GM21423 (cell line): Measurements from ENCODE around the gene PCGF3.
"Not testable (repeated sequence)": the region's sequence is repeated elsewhere in the genome, so short reads cannot be mapped to it uniquely, and the experiment has no call there.

ENCODE experiments used
- ATAC-seq: cut with Tn5 transposase; IDR thresholded peaks from one replicate; pipeline ENCODE4 v1.9.1; 2021; ENCODE audit warnings: mild to moderate bottlenecking, moderate library complexity; ENCODE audit not compliant: unreplicated experiment

Gene PCGF3

GRCh38 chr4:682490-683172, 23.0 kb upstream of the PCGF3 start:
- no peak for ATAC-seq

- ATAC-seq: no peak
These were observed 22.3 kb upstream of the PCGF3 start for GRCh38 chr4:683247-683897.

DNA sequence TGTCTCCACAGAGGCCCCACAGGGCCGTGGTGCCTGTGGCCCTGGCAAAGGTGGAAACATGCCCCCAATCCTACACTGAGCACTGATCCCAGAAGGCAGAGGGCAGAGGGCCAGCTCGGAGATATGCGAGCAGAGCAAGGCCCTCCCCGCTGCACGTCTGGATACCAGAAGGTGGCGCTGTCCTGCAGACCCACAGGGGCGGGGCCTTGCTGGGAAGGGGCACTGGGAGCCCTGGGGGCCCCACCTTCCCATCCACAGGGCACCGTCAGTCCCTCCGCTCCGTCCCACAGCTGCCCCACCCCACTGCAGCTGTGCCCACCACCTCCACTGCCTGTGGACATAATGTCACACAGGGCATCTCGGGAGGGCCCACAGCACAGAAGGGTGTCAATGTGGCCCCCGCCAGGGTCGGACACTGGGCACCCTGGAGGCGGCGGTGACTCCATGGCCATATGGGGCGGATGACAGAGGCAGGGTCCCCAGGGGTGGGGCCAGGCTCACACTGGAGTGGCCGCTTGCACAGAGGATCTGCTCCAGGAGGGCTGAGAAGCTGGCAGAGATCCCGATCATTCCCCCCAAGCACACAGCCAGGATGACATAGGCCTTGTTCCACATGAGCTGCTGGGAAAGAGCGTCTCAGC, 21.5 kb upstream of the PCGF3 start:
- ATAC-seq: no peak

GRCh38 chr4:684623-685327, 20.9 kb upstream of the PCGF3 start:
- no peak for ATAC-seq

GRCh38 chr4:685679-686412, 19.8 kb upstream of the PCGF3 start:
- ATAC-seq: no peak

- no peak for ATAC-seq
These were observed 19.1 kb upstream of the PCGF3 start for GRCh38 chr4:686413-687040.

DNA sequence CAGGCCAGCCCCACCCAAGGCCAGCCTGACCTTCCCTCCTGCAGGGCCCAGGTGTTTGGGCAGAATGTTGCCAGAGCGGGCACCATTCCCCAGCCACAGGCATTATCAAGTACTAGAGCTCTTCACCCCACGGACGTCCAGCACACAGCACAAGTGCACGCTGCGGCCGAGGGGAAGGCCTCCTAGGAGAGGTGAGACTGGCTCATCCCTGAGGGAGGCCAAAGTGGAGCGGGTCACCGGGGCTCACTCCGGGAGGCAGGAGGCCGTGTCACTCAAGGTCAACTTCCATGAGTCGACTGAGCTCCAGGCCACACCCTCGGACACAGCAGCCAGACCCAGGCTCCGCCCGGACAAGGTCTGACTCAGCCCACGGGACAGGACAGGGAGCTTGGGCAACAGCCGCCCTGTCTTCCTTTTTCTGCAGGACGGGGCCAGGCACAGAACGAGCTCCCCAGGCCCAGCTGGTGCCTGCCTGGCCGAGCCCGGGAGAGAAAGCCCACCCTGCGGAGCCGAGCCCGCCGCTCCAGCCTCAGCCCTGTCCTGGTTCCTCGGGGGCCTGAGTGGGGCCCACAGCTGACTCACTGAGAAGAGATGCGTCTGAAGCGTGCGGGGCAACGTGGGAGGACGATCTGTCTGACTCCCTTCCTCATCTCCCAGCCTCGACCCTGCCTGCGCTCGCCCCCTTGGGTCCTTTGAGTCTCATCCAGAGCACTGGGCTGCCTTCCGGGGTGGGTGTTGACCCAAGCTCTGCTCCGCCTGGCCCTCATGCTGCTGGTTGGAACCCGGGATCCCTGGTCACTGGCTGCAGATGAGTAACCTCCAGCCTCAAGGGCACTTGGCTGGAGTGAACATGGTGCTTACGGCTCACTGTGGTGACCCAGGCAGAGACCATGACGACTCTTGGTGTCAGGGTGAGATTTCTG, 18.3 kb upstream of the PCGF3 start:
- ATAC-seq: no peak

DNA sequence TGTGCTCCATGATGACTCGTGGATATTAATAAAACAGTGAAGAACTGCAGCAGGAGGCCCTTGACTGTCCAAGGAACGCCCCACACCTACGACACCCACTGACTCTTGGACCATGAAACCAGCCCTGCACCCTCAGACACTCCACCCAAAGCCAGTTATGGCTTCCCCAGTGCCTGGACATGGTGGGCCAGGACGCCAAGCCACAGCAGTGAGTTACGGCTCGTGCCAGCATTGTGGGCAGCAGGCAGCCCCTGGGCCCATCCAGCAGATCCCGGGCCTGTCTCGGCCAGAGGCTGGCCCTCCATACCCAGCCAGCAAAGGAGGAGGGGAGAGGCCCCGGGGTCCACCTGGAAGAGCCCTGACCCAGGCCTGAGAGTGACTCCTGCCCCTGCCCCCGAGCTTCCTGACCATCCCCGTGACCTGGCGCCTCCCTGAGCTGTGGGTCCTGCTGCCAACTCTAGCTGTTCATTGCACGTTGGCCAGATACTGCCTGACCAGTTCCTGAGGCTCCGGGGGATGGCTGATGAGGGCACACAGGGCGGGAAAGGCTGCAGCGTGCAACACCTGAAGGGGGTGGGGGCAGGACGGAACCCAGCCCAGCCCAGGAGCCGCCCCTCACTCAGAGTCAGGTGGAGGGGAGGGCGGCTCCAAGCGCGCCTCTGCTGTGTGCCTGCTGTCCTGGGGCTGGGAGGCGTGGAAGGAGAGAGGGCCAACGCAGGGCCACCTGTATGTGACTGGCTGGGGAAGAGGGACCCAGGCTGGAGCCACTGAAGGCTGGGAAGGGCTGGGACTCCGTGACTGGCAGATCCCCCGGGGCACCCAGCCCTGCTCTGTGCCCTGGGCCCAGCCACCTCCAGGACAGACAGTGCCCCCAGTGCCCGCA, 17.4 kb upstream of the PCGF3 start:
- ATAC-seq: no peak

DNA sequence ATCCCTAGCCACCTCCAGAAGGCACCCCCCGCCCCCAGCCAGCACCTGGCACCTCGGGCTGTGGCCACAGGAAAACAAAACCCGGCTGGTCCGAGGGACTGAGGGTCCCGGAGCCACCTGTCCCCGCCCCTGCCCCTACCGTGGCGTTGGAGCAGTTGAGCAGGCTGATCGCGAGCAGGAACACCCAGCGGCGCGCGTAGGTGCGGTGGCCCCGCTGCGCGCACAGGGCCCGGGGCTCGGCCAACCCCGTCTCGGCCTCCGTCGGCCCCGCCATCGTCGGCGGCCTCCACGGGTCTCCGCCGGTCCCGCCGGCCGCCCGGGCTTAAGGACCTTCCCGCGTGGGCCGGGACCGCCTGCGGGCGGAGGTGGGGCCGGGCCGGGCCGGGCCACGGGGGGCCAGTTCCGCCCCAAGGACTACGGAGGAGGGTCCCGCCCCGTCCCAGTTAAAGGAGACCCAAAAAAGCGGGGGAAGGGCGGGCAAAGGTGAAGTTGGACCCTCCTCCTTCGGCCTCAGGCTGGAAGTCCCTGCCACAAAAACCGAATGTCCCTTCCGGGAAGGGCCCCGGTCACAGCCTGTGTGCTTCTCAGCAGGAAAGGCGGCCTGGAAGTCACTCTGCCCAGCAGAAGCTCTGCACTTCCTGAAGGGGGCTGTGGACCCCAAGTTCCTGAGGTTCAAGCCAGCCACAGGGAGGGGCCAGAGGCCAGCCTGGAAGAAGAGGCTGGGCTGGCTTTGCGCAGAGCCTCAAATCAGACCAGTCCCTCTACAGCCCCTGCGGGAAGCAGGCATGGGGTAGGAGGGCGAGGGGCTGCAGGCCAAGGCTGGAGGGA, 16.6 kb upstream of the PCGF3 start, which contains the start of gene SLC49A3:
Gene SLC49A3, minus strand, starts transcription at position 298 of the 828 bp plus-strand sequence. Its CDS starts 24 bp downstream, at position 274.
- ATAC-seq: no peak

- no peak for ATAC-seq
These were observed 15.9 kb upstream of the PCGF3 start for GRCh38 chr4:689723-690122.

GRCh38 chr4:692771-693554, 12.7 kb upstream of the PCGF3 start:
- ATAC-seq: no peak

DNA sequence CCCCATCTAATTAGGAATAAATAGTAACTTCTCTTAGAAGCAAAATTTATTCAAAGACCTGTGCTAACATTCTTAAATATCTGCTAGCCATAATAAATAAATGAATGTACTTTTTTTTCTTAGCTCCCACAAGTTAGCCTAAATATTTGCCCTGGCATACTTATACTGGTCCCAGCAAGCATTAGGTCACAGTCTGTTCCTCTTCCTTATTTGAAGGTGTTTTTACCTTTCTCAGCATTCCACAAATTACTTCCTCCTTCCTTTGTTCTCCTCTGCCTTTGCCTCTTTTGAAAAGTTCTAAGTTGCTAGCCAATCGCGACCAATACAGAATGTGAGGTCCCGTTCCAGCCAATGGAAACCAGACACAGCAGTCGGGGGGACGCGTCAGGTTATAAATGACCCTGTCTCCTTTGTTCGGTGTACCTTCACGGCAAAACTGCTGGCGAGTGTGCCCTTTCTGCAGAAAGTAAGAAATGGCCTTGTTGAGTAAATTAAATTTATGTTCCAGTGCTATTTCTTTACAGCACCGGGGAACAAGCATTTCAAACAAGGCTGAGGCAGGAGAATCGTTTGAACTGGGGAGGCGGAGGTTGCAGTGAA, 11.2 kb upstream of the PCGF3 start:
- ATAC-seq: not testable (repeated sequence)

DNA sequence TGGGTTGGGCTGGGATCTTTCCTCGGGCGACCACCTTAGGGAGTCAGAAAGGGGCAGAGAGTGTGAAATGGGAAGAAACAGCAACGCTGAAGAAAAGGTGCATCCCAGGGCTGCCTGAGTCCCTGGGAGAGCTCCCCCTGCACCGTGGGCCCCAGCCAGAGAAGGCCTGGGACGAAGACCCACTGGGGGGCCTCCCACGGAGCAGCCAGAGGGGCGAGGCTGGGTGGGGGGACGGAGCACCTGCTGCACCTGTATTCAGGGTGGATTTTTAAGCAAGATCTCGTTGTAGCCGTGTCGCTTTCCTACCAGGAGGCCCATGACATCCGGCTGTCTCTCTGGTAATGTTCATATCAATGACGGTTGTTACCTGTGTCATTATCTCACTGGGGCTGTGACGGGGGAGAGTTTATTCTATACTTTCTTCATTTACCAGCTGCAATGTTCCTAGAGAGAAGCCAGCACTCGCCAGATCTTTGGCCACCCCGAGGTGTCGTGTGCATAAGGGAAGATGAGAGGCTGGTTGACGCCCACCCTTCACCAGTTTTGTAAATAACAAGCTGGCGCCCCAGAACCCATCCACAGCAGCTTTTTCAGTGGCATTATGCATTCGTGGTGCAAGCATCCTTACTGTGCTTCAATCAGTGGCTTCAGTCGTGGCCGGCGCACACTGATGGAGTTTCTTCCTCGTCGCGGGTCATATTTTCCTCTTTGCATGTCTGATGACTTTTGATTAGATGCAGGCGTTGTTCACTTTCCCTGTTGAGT, 5.6 kb upstream of the PCGF3 start:
- no peak for ATAC-seq

- ATAC-seq: no peak
These were observed 4.9 kb upstream of the PCGF3 start for GRCh38 chr4:700587-701264.

DNA sequence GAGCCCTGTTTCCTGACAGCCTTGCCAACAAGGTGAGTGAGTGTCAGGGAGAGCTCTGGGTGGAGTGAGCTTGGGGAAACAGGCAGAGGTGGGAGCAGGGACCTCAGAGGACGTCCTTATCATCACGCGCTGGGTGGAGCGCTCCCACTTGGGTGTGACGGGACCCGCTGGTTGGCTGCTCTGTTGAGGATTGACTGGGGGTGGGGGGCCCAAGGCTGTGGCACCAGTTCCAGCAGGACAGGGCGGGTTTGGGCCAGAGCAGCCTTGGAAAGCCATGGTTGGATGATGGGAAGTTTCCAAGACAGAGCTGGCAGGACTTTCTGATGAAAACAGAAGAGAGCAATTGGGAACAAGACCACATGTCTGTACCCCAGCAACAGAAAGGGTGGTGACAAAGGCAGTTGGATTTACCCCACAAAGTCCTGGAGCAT, 3.0 kb upstream of the PCGF3 start:
- no peak for ATAC-seq
